Measurements from ENCODE around the gene RAB31. TPM values are rescaled to one million over a fixed set of nuclear protein-coding genes. Genes with fewer than 3 reads are reported as not detected.

Gene RAB31
- total and polyA plus RNA-seq, 2 donors from 2014 or later: 17.3 to 77.1 TPM

DNA sequence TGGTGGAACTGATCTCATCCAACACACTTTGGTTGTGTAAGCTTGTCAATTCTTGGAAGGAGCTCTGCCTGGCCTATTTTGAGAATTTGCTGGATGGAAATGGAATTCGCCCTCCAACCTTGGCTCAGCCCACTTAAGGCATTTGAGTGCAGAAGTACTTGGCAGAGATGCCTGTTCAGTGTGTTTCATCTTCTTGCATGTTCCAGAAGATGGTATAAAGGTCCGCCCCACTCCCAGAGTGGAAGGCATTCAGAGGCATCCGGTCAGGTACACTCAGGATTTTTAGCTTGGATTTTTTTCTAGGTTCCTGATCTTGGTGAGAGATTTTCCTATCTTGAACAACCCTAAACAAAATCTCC is 116.4 kb downstream of the RAB31 start:
- Histone ChIP-seq H3K4me1 (ENCODE audit: control insufficient read depth in 2 of 3, insufficient read depth in 2 of 3, low read depth in 1 of 3, low read length in 3 of 3) (peaks cover 0 to 21% (median 14%) of the 10 kb centered on the region in 3 donors), H3K36me3 (ENCODE audit: control insufficient read depth in 2 of 3, insufficient read depth in 3 of 3, low read length in 3 of 3) (no peaks in the 10 kb centered on the region), H3K27ac (ENCODE audit: low read depth in 2 of 2, low read length in 2 of 2) (peak overlapping the region; percentile 71 to 79), H3K9me3 (ENCODE audit: control insufficient read depth in 2 of 3, insufficient read depth in 1 of 3, low read length in 3 of 3) (peaks cover 0 to 2% (median 0%) of the 10 kb centered on the region in 3 donors), H3K27me3 (ENCODE audit: control insufficient read depth, insufficient read depth, low read length) (no peaks in the 10 kb centered on the region), H3K4me3 (ENCODE audit: low read length in 3 of 3) (no peak overlapping the region), H3K9ac (ENCODE audit: low read length in 3 of 3) (no peak overlapping the region)
- DNase-seq (peak in 1 of 5 donors; percentile 7), FAIRE-seq (no peak)
- TF ChIP-seq, protein P1, sequence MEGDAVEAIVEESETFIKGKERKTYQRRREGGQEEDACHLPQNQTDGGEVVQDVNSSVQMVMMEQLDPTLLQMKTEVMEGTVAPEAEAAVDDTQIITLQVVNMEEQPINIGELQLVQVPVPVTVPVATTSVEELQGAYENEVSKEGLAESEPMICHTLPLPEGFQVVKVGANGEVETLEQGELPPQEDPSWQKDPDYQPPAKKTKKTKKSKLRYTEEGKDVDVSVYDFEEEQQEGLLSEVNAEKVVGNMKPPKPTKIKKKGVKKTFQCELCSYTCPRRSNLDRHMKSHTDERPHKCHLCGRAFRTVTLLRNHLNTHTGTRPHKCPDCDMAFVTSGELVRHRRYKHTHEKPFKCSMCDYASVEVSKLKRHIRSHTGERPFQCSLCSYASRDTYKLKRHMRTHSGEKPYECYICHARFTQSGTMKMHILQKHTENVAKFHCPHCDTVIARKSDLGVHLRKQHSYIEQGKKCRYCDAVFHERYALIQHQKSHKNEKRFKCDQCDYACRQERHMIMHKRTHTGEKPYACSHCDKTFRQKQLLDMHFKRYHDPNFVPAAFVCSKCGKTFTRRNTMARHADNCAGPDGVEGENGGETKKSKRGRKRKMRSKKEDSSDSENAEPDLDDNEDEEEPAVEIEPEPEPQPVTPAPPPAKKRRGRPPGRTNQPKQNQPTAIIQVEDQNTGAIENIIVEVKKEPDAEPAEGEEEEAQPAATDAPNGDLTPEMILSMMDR (IDR thresholded peaks at IDR 0.05; ENCODE audit: borderline replicate concordance, extremely low read depth, insufficient read depth): no peak
- intact Hi-C loops (cut with DNase I): no loop called here

DNA sequence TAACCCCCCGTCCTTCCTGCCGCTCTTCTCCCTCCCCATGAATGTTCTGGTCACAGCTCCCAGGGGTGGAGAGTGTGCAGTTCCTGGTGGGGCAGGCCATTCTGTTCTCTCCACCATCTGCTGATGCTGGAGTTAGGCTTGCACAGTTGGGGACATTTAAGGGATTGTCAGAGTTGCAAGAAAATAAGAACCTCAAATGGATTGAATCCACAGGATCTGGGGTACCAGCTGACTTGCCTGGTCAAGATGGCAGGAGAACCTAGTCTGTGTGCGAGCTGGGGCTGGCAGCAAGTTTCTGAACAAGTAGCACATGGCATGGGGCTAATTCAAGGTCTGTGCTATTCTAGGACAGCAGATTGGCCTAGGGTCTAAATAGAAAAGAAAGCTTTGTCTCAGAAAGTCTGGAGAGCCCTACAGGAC is 116.9 kb downstream of the RAB31 start:
- no peak for FAIRE-seq
- DNase-seq: peak in 1 of 5 donors; percentile 2
- H3K4me1 ChIP-seq (ENCODE audit: control insufficient read depth in 2 of 3, insufficient read depth in 2 of 3, low read depth in 1 of 3, low read length in 3 of 3): peaks cover 0 to 21% (median 14%) of the 10 kb centered on the region in 3 donors
- intact Hi-C loops (cut with DNase I): no loop called here
- TF ChIP-seq, protein P1 (IDR thresholded peaks at IDR 0.05; ENCODE audit: borderline replicate concordance, extremely low read depth, insufficient read depth): no peak
- H3K9me3 ChIP-seq (ENCODE audit: control insufficient read depth in 2 of 3, insufficient read depth in 1 of 3, low read length in 3 of 3): peaks cover 0 to 2% (median 0%) of the 10 kb centered on the region in 3 donors
- peak overlapping the region; percentile 71 to 79 for H3K27ac ChIP-seq (ENCODE audit: low read depth in 2 of 2, low read length in 2 of 2)
- H3K4me3 ChIP-seq (ENCODE audit: low read length in 3 of 3): no peak overlapping the region
- H3K36me3 ChIP-seq (ENCODE audit: control insufficient read depth in 2 of 3, insufficient read depth in 3 of 3, low read length in 3 of 3): no peaks in the 10 kb centered on the region
- H3K9ac ChIP-seq (ENCODE audit: low read length in 3 of 3): no peak overlapping the region
- no peaks in the 10 kb centered on the region for H3K27me3 ChIP-seq (ENCODE audit: control insufficient read depth, insufficient read depth, low read length)

DNA sequence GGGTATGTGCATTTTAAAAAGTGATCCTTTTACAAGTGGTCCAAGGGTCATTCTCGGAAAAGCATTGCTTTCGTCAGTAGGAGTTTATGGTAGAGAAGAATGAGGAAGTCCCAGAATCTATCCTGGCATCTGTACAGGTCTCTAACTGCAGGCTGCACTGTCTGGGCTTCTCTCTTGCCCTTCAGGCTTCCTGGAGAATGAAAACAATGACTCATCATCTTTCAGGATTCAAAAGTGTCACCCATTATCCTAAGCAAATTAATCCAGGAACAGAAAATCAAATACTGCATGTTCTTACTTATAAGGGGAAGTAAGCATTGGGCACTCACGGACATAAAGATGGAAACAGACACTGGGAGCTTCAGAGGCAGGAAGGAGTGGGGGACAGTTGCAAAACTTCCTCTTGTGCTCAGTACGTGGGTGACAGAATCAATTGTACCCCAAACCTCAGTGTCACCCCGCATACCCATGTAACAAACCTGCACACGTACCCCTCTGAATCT is 117.5 kb downstream of the RAB31 start:
- Histone ChIP-seq H3K27me3 (ENCODE audit: control insufficient read depth, insufficient read depth, low read length) (no peaks in the 10 kb centered on the region), H3K27ac (ENCODE audit: low read depth in 2 of 2, low read length in 2 of 2) (peak overlapping the region; percentile 71 to 79), H3K4me3 (ENCODE audit: low read length in 3 of 3) (no peak overlapping the region), H3K9me3 (ENCODE audit: control insufficient read depth in 2 of 3, insufficient read depth in 1 of 3, low read length in 3 of 3) (peaks cover 0 to 2% (median 0%) of the 10 kb centered on the region in 3 donors), H3K36me3 (ENCODE audit: control insufficient read depth in 2 of 3, insufficient read depth in 3 of 3, low read length in 3 of 3) (no peaks in the 10 kb centered on the region), H3K4me1 (ENCODE audit: control insufficient read depth in 2 of 3, insufficient read depth in 2 of 3, low read depth in 1 of 3, low read length in 3 of 3) (peaks cover 0 to 21% (median 14%) of the 10 kb centered on the region in 3 donors), H3K9ac (ENCODE audit: low read length in 3 of 3) (no peak overlapping the region)
- FAIRE-seq (no peak), DNase-seq (peak in 1 of 5 donors; percentile 4)
- TF ChIP-seq, protein P1 (IDR thresholded peaks at IDR 0.05; ENCODE audit: borderline replicate concordance, extremely low read depth, insufficient read depth): no peak
- intact Hi-C loops (cut with DNase I): no loop called here

DNA sequence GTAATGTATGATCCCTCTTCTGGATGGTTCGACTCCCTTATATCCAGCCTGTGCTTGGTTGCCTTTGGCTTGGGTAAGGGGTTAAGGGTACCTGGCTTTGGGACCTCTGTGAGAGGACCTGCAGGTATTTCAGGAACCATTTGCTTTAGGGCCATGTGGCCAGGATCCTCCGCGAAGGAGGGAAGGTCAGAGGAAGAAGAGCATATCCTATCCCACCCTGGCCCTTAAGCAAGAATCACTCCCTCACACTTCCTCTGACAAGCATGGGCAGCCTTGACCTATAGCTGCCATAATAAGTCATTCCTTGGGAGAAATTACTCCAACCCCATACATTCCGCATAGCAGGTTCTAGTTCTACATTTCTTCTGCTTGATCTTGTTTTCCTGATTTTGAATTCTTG is 118.6 kb downstream of the RAB31 start:
- TF ChIP-seq, protein P1 (IDR thresholded peaks at IDR 0.05; ENCODE audit: borderline replicate concordance, extremely low read depth, insufficient read depth): no peak
- FAIRE-seq: no peak
- no peak overlapping the region for H3K4me3 ChIP-seq (ENCODE audit: low read length in 3 of 3)
- no peak overlapping the region for H3K9ac ChIP-seq (ENCODE audit: low read length in 3 of 3)
- peaks cover 0 to 23% (median 14%) of the 10 kb centered on the region in 3 donors for H3K4me1 ChIP-seq (ENCODE audit: control insufficient read depth in 2 of 3, insufficient read depth in 2 of 3, low read depth in 1 of 3, low read length in 3 of 3)
- H3K9me3 ChIP-seq (ENCODE audit: control insufficient read depth in 2 of 3, insufficient read depth in 1 of 3, low read length in 3 of 3): peaks cover 0 to 2% (median 0%) of the 10 kb centered on the region in 3 donors
- no peaks in the 10 kb centered on the region for H3K27me3 ChIP-seq (ENCODE audit: control insufficient read depth, insufficient read depth, low read length)
- intact Hi-C loops (cut with DNase I): no loop called here
- H3K36me3 ChIP-seq (ENCODE audit: control insufficient read depth in 2 of 3, insufficient read depth in 3 of 3, low read length in 3 of 3): no peaks in the 10 kb centered on the region
- DNase-seq: peak in 1 of 5 donors; percentile 3
- H3K27ac ChIP-seq (ENCODE audit: low read depth in 2 of 2, low read length in 2 of 2): no peak overlapping the region
